DOHH2 (cell line): ENCODE measurements around the gene RTN4IP1.
"Not testable (repeated sequence)": the region's sequence is repeated elsewhere in the genome, so short reads cannot be mapped to it uniquely, and the experiment has no call there.

ENCODE experiments used
- H3F3A ChIP-seq: fragments of 200-600 bp; sonication (generic), shearing (Covaris generic); 2 replicates; pipeline ENCODE4 v1.6.0; 2016; ENCODE audit warnings: antibody characterized with exemption, mild to moderate bottlenecking; ENCODE audit not compliant: control insufficient read depth, insufficient read depth
- H3K27ac ChIP-seq: fragments of 200-600 bp; sonication (generic); 2 replicates; pipeline ENCODE4 v1.5.1; 2014; ENCODE audit warnings: low read depth, mild to moderate bottlenecking, low read length, moderate library complexity
- H3K27me3 ChIP-seq: fragments of 200-600 bp; sonication (generic); 2 replicates; pipeline ENCODE4 v1.6.1; 2014; ENCODE audit warnings: mild to moderate bottlenecking, low read length, mixed read lengths; ENCODE audit not compliant: control insufficient read depth
- H3K36me3 ChIP-seq: fragments of 200-600 bp; sonication (generic); 2 replicates; pipeline ENCODE4 v1.6.1; 2014; ENCODE audit warnings: mild to moderate bottlenecking, low read length, moderate library complexity, mixed read lengths; ENCODE audit not compliant: control insufficient read depth
- H3K4me1 ChIP-seq: fragments of 200-600 bp; sonication (generic); 2 replicates; pipeline ENCODE4 v1.6.1; 2014; ENCODE audit warnings: mild to moderate bottlenecking, low read length, mixed read lengths; ENCODE audit not compliant: control insufficient read depth
- H3K4me2 ChIP-seq: fragments of 200-600 bp; sonication (generic); 2 replicates; pipeline ENCODE4 v1.6.0; 2014; ENCODE audit warnings: mild to moderate bottlenecking, low read length, moderate library complexity
- H3K4me3 ChIP-seq: fragments of 200-600 bp; sonication (generic); 2 replicates; pipeline ENCODE4 v1.5.1; 2014; ENCODE audit warnings: mild to moderate bottlenecking, low read length, mixed read lengths
- H3K79me2 ChIP-seq: fragments of 200-600 bp; sonication (generic); 2 replicates; pipeline ENCODE4 v1.6.1; 2014; ENCODE audit warnings: mild to moderate bottlenecking, low read length, mixed read lengths; ENCODE audit not compliant: control insufficient read depth
- H3K9me2 ChIP-seq: fragments of 200-600 bp; sonication (generic); replicated peaks from 2 replicates; pipeline ENCODE4 v1.6.1; 2014; ENCODE audit warnings: mild to moderate bottlenecking, low read length, mixed read lengths; ENCODE audit not compliant: control insufficient read depth
- H3K9me3 ChIP-seq: fragments of 200-600 bp; sonication (generic); 2 replicates; pipeline ENCODE4 v1.6.1; 2014; ENCODE audit warnings: antibody characterized with exemption, low read length, mixed read lengths; ENCODE audit not compliant: control insufficient read depth, insufficient read depth
- H4K20me1 ChIP-seq: fragments of 200-600 bp; sonication (generic); 2 replicates; pipeline ENCODE4 v1.6.0; 2014; ENCODE audit warnings: low read depth, mild to moderate bottlenecking, antibody characterized with exemption, low read length, moderate library complexity; ENCODE audit not compliant: control insufficient read depth, insufficient read depth
- CTCF ChIP-seq: fragments of 200-600 bp; sonication (generic); IDR thresholded peaks from one replicate; pipeline ENCODE4 v1.5.1; 2014; ENCODE audit warnings: antibody characterized with exemption, mild to moderate bottlenecking, low read depth, low read length; ENCODE audit not compliant: poor library complexity, severe bottlenecking
- EZH2phosphoT487 ChIP-seq: fragments of 200-600 bp; sonication (generic); IDR thresholded peaks from 2 replicates; pipeline ENCODE4 v1.6.1; 2017; ENCODE audit warnings: borderline replicate concordance, mild to moderate bottlenecking, antibody characterized with exemption, low read length, moderate library complexity, mixed read lengths

Gene RTN4IP1

GRCh38 chr6:106553440-106553839 is 75.9 kb downstream of the RTN4IP1 start:
- Histone ChIP-seq H3K9me2 (no peaks in the 10 kb centered on the region), H3K27ac (no peak overlapping the region), H3K4me1 (no peaks in the 10 kb centered on the region), H3K4me2 (no peak overlapping the region), H3K27me3 (no peaks in the 10 kb centered on the region), H3F3A (peaks cover 14% of the 10 kb centered on the region), H3K4me3 (no peak overlapping the region), H3K36me3 (peaks cover 85% of the 10 kb centered on the region), H3K9me3 (no peaks in the 10 kb centered on the region), H3K79me2 (no peaks in the 10 kb centered on the region), H4K20me1 (no peaks in the 10 kb centered on the region)
- no peak for TF ChIP-seq EZH2phosphoT487

- Histone ChIP-seq H3K4me3 (no peak overlapping the region), H3F3A (peaks cover 9% of the 10 kb centered on the region), H3K27ac (no peak overlapping the region), H3K4me2 (no peak overlapping the region), H4K20me1 (no peaks in the 10 kb centered on the region), H3K27me3 (no peaks in the 10 kb centered on the region), H3K9me2 (no peaks in the 10 kb centered on the region), H3K36me3 (peaks cover 87% of the 10 kb centered on the region), H3K9me3 (no peaks in the 10 kb centered on the region), H3K79me2 (peaks cover 3% of the 10 kb centered on the region), H3K4me1 (peaks cover 20% of the 10 kb centered on the region)
- TF ChIP-seq CTCF (no peak), EZH2phosphoT487 (no peak)
Measured at GRCh38 chr6:106551155-106551554, 78.1 kb downstream of the RTN4IP1 start.

- peaks cover 34% of the 10 kb centered on the region for H3K4me1 ChIP-seq
- peaks cover 3% of the 10 kb centered on the region for H3K79me2 ChIP-seq
- H4K20me1 ChIP-seq = no peaks in the 10 kb centered on the region
- TF ChIP-seq EZH2phosphoT487 (no peak), CTCF (no peak)
- H3K9me3 ChIP-seq = no peaks in the 10 kb centered on the region
- no peak overlapping the region for H3K27ac ChIP-seq
- H3K27me3 ChIP-seq = no peaks in the 10 kb centered on the region
- H3F3A ChIP-seq = peaks cover 5% of the 10 kb centered on the region
- H3K4me2 ChIP-seq = no peak overlapping the region
- peaks cover 88% of the 10 kb centered on the region for H3K36me3 ChIP-seq
- no peak overlapping the region for H3K4me3 ChIP-seq
- no peaks in the 10 kb centered on the region for H3K9me2 ChIP-seq
Measured at GRCh38 chr6:106549521-106549920, 79.8 kb downstream of the RTN4IP1 start.

GRCh38 chr6:106548926-106549455 is 80.3 kb downstream of the RTN4IP1 start:
- not testable (repeated sequence) for H3K4me2 ChIP-seq, H3K4me3 ChIP-seq, H3K27me3 ChIP-seq, H3K9me3 ChIP-seq, H3F3A ChIP-seq, H3K27ac ChIP-seq, H3K9me2 ChIP-seq, H3K79me2 ChIP-seq, H4K20me1 ChIP-seq
- peaks cover 34% of the 10 kb centered on the region for H3K4me1 ChIP-seq
- H3K36me3 ChIP-seq = peaks cover 88% of the 10 kb centered on the region
